Stomach smooth muscle (tissue), 2 donors: ENCODE results near the gene KDM6B.

Experiments used
- H3K27ac ChIP-seq: one replicate; pipeline ENCODE4 v1.7.0; 2013; ENCODE audit warnings: mild to moderate bottlenecking, low read length, inconsistent platforms
- H3K27me3 ChIP-seq, 2 donors: one replicate each; pipeline ENCODE4 v1.7.0; 2013; ENCODE audit warnings: low read length in 2 of 2; ENCODE audit not compliant: insufficient read depth in 2 of 2, control insufficient read depth in 1 of 2
- H3K36me3 ChIP-seq, 2 donors: one replicate each; pipeline ENCODE4 v1.7.0; 2013; ENCODE audit warnings: low read length in 2 of 2; ENCODE audit not compliant: control insufficient read depth in 2 of 2, insufficient read depth in 2 of 2
- H3K4me1 ChIP-seq: one replicate; pipeline ENCODE4 v1.7.0; 2013; ENCODE audit warnings: low read length; ENCODE audit not compliant: control insufficient read depth, insufficient read depth
- H3K4me3 ChIP-seq, 2 donors: one replicate each; pipeline ENCODE4 v1.7.0; 2013; ENCODE audit warnings: low read length in 2 of 2
- H3K9ac ChIP-seq, 2 donors: one replicate each; pipeline ENCODE4 v1.7.0; 2013; ENCODE audit warnings: low read length in 2 of 2, mild to moderate bottlenecking in 1 of 2
- H3K9me3 ChIP-seq, 2 donors: one replicate each; pipeline ENCODE4 v1.7.0; 2013; ENCODE audit warnings: low read length in 2 of 2; ENCODE audit not compliant: control insufficient read depth in 2 of 2
- donor health status: healthy.
- donor health status: Pancreatic carcinoma.

KDM6B gene

DNA sequence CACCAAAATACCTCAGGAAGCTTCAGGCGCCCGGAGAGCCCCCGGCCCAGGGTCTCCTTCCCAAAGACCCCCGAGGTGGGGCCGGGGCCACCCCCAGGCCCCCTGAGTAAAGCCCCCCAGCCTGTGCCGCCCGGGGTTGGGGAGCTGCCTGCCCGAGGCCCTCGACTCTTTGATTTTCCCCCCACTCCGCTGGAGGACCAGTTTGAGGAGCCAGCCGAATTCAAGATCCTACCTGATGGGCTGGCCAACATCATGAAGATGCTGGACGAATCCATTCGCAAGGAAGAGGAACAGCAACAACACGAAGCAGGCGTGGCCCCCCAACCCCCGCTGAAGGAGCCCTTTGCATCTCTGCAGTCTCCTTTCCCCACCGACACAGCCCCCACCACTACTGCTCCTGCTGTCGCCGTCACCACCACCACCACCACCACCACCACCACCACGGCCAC lies 14.1 kb downstream of the KDM6B start:
- H3K36me3 ChIP-seq: peaks cover 37 to 52% of the 10 kb centered on the region in 2 donors
- no peak overlapping the region for H3K4me3 ChIP-seq
- H3K9me3 ChIP-seq: no peaks in the 10 kb centered on the region
- H3K9ac ChIP-seq: no peak overlapping the region
- no peak overlapping the region for H3K27ac ChIP-seq
- H3K4me1 ChIP-seq: peaks cover 34% of the 10 kb centered on the region
- no peaks in the 10 kb centered on the region for H3K27me3 ChIP-seq

DNA sequence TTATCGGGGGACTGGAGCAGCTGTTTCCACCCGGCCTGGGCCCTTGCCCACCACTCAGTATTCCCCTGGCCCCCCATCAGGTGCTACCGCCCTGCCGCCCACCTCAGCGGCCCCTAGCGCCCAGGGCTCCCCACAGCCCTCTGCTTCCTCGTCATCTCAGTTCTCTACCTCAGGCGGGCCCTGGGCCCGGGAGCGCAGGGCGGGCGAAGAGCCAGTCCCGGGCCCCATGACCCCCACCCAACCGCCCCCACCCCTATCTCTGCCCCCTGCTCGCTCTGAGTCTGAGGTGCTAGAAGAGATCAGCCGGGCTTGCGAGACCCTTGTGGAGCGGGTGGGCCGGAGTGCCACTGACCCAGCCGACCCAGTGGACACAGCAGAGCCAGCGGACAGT lies 14.7 kb downstream of the KDM6B start:
- no peaks in the 10 kb centered on the region for H3K9me3 ChIP-seq
- H3K27me3 ChIP-seq: no peaks in the 10 kb centered on the region
- H3K9ac ChIP-seq: no peak overlapping the region
- H3K36me3 ChIP-seq: peaks cover 37 to 52% of the 10 kb centered on the region in 2 donors
- no peak overlapping the region for H3K4me3 ChIP-seq
- peaks cover 31% of the 10 kb centered on the region for H3K4me1 ChIP-seq
- H3K27ac ChIP-seq: no peak overlapping the region

DNA sequence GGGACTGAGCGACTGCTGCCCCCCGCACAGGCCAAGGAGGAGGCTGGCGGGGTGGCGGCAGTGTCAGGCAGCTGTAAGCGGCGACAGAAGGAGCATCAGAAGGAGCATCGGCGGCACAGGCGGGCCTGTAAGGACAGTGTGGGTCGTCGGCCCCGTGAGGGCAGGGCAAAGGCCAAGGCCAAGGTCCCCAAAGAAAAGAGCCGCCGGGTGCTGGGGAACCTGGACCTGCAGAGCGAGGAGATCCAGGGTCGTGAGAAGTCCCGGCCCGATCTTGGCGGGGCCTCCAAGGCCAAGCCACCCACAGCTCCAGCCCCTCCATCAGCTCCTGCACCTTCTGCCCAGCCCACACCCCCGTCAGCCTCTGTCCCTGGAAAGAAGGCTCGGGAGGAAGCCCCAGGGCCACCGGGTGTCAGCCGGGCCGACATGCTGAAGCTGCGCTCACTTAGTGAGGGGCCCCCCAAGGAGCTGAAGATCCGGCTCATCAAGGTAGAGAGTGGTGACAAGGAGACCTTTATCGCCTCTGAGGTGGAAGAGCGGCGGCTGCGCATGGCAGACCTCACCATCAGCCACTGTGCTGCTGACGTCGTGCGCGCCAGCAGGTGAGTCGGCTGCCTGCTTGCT lies 15.2 kb downstream of the KDM6B start:
- Histone ChIP-seq H3K9me3 (no peaks in the 10 kb centered on the region), H3K4me1 (peaks cover 28% of the 10 kb centered on the region), H3K27ac (peak overlapping the region; percentile 6), H3K27me3 (no peaks in the 10 kb centered on the region), H3K36me3 (peaks cover 37 to 52% of the 10 kb centered on the region in 2 donors), H3K9ac (no peak overlapping the region), H3K4me3 (no peak overlapping the region)

DNA sequence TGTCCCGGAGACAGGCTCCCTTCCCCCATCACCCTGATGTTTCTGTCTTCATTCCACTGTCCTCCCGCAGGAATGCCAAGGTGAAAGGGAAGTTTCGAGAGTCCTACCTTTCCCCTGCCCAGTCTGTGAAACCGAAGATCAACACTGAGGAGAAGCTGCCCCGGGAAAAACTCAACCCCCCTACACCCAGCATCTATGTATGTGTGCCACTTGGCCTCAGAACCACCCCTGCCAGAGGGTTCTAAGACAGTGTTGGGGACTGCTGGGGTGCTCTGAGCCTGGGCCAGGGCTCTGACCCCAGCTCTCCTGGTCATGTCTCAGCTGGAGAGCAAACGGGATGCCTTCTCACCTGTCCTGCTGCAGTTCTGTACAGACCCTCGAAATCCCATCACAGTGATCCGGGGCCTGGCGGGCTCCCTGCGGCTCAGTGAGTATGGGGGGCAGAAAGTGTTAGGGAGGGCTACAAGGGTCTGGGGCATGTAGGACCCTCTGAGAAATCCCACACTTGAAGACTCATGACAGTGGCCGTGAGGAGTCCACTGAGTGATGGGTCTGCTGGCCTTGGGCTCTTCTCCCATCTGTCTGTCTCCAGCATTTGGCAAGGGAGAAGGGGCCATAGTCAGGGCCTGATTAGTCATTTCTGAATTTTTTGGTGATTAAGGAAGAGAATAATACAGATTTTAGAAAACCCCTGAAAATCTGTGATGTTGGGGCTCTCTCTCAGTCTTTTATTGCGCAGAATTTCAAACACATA lies 15.9 kb downstream of the KDM6B start:
- H3K27ac ChIP-seq: peak overlapping the region; percentile 6

DNA sequence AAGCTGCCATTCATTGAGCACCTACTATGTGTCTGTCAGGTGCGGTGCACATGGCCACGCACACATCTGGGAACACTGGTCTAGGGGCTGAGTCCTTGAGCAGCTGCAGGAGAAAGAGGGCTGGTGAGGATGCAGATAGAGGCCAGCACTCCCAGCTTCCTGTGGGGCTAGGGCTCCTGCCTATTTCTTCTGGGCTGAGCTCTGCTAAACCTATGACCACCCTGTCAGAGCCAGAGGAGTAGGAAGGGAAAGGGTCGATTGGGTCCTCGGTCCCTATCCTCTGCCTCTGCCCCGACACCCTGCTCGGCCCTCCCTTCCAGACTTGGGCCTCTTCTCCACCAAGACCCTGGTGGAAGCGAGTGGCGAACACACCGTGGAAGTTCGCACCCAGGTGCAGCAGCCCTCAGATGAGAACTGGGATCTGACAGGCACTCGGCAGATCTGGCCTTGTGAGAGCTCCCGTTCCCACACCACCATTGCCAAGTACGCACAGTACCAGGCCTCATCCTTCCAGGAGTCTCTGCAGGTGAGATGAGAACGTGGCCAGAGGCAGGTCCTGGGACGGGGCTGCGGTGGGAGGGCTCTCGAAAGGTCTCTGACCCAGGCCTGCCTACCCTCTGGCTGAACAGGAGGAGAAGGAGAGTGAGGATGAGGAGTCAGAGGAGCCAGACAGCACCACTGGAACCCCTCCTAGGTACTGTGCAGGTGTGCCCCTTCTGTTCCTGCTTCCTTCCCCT lies 16.9 kb downstream of the KDM6B start:
- Histone ChIP-seq H3K4me1 (peaks cover 23% of the 10 kb centered on the region), H3K4me3 (no peak overlapping the region), H3K27ac (no peak overlapping the region), H3K36me3 (peaks cover 34 to 52% of the 10 kb centered on the region in 2 donors), H3K9me3 (no peaks in the 10 kb centered on the region), H3K27me3 (no peaks in the 10 kb centered on the region), H3K9ac (no peak overlapping the region)

More for the DNA sequence above, 15.9 kb downstream of the KDM6B start:
- Histone ChIP-seq H3K27me3 (no peaks in the 10 kb centered on the region), H3K9ac (no peak overlapping the region), H3K4me3 (no peak overlapping the region), H3K4me1 (peaks cover 22% of the 10 kb centered on the region), H3K9me3 (no peaks in the 10 kb centered on the region), H3K36me3 (peaks cover 37 to 52% of the 10 kb centered on the region in 2 donors)

DNA sequence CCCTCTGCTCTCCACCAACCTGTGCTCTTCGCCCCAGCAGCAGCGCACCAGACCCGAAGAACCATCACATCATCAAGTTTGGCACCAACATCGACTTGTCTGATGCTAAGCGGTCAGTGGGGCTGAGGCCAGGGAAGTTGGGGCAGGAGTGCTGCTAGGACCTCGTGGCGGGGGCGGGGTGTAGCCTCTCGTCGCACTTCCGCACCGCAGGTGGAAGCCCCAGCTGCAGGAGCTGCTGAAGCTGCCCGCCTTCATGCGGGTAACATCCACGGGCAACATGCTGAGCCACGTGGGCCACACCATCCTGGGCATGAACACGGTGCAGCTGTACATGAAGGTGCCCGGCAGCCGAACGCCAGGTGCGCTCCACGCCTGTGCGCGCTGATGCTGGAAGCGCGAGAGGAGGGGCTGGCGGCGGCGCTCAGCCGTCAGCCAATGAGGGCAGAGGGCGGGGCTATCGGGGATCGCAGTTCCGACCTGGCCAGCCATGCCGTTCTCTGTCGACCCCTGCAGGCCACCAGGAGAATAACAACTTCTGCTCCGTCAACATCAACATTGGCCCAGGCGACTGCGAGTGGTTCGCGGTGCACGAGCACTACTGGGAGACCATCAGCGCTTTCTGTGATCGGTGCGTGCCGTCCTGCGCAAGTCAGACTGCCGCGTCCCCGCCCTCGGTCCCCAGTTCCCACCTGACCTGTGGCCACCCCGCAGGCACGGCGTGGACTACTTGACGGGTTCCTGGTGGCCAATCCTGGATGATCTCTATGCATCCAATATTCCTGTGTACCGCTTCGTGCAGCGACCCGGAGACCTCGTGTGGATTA lies 17.6 kb downstream of the KDM6B start:
- H3K4me3 ChIP-seq: peak overlapping the region in 1 of 2 donors; percentile 35
- H3K36me3 ChIP-seq: peaks cover 32 to 46% of the 10 kb centered on the region in 2 donors

DNA sequence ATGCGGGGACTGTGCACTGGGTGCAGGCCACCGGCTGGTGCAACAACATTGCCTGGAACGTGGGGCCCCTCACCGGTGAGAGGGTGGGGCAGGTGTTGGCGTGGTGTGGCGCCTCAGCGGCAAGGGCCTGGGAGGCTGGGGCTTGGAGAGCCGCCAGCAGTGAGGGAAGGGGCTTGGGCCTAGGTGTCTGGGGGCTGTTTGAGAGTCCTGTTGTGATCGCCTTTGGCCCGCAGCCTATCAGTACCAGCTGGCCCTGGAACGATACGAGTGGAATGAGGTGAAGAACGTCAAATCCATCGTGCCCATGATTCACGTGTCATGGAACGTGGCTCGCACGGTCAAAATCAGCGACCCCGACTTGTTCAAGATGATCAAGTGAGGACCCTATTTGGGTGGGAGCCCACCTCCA lies 18.2 kb downstream of the KDM6B start:
- H3K4me3 ChIP-seq: peak overlapping the region in 1 of 2 donors; percentile 35
- H3K27ac ChIP-seq: peak overlapping the region; percentile 31
- peaks cover 30 to 41% of the 10 kb centered on the region in 2 donors for H3K36me3 ChIP-seq
- no peaks in the 10 kb centered on the region for H3K9me3 ChIP-seq
- no peaks in the 10 kb centered on the region for H3K27me3 ChIP-seq
- no peak overlapping the region for H3K9ac ChIP-seq
- H3K4me1 ChIP-seq: peaks cover 35% of the 10 kb centered on the region

More for the DNA sequence above, 17.6 kb downstream of the KDM6B start:
- no peak overlapping the region for H3K9ac ChIP-seq
- peaks cover 31% of the 10 kb centered on the region for H3K4me1 ChIP-seq
- no peaks in the 10 kb centered on the region for H3K9me3 ChIP-seq
- peak overlapping the region; percentile 31 for H3K27ac ChIP-seq
- no peaks in the 10 kb centered on the region for H3K27me3 ChIP-seq

DNA sequence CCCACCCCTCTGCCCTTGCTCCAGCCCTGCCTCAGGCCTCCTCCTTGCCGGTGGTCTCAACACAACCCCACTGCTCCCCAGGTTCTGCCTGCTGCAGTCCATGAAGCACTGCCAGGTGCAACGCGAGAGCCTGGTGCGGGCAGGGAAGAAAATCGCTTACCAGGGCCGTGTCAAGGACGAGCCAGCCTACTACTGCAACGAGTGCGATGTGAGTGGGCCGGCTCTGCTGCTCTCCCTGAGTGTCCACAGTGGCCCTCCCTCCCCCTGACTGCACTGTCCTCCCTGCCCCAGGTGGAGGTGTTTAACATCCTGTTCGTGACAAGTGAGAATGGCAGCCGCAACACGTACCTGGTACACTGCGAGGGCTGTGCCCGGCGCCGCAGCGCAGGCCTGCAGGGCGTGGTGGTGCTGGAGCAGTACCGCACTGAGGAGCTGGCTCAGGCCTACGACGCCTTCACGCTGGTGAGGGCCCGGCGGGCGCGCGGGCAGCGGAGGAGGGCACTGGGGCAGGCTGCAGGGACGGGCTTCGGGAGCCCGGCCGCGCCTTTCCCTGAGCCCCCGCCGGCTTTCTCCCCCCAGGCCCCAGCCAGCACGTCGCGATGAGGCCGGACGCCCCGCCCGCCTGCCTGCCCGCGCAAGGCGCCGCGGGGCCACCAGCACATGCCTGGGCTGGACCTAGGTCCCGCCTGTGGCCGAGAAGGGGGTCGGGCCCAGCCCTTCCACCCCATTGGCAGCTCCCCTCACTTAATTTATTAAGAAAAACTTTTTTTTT lies 19.1 kb downstream of the KDM6B start:
- Histone ChIP-seq H3K27ac (no peak overlapping the region), H3K4me3 (no peak overlapping the region)

DNA sequence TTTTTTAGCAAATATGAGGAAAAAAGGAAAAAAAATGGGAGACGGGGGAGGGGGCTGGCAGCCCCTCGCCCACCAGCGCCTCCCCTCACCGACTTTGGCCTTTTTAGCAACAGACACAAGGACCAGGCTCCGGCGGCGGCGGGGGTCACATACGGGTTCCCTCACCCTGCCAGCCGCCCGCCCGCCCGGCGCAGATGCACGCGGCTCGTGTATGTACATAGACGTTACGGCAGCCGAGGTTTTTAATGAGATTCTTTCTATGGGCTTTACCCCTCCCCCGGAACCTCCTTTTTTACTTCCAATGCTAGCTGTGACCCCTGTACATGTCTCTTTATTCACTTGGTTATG lies 19.6 kb downstream of the KDM6B start:
- Histone ChIP-seq H3K9me3 (no peaks in the 10 kb centered on the region), H3K9ac (no peak overlapping the region), H3K27ac (no peak overlapping the region), H3K4me1 (peaks cover 44% of the 10 kb centered on the region), H3K4me3 (no peak overlapping the region), H3K36me3 (peaks cover 27 to 37% of the 10 kb centered on the region in 2 donors), H3K27me3 (no peaks in the 10 kb centered on the region)

More for the DNA sequence above, 19.1 kb downstream of the KDM6B start:
- Histone ChIP-seq H3K4me1 (peaks cover 38% of the 10 kb centered on the region), H3K9ac (no peak overlapping the region), H3K27me3 (no peaks in the 10 kb centered on the region), H3K36me3 (peaks cover 28 to 37% of the 10 kb centered on the region in 2 donors), H3K9me3 (no peaks in the 10 kb centered on the region)
